ENCODE measurements around the gene CACNA1C. TPM values are rescaled to one million over a fixed set of nuclear protein-coding genes. Genes with fewer than 3 reads are reported as not detected.

Gene CACNA1C
- total RNA-seq, 1 experiment from 2014 or later: 3.7 TPM

- Histone ChIP-seq H3K4me1 (ENCODE audit: insufficient read depth, low read length, poor library complexity, severe bottlenecking) (no peaks in the 10 kb centered on the region), H3K27me3 (replicated peaks; ENCODE audit: insufficient read depth, low read depth, low read length, poor library complexity) (no peaks in the 10 kb centered on the region), H3K4me3 (ENCODE audit: low read depth, low read length, poor library complexity, severe bottlenecking) (no peak overlapping the region), H3K27ac (ENCODE audit: low read depth, low read length, poor library complexity, severe bottlenecking) (no peak overlapping the region), H3K36me3 (ENCODE audit: insufficient read depth, low read length, poor library complexity, severe bottlenecking) (no peaks in the 10 kb centered on the region), H3K9me3 (ENCODE audit: low read depth, low read length, poor library complexity, severe bottlenecking) (no peaks in the 10 kb centered on the region)
- intact Hi-C loops (cut with micrococcal nuclease; ENCODE audit: unreplicated experiment): no loop called here
- ChIA-PET POLR2A (ENCODE audit: low non-redundant PET) (no interaction called here), CTCF (no interaction called here)
- TF ChIP-seq EZH2 (IDR thresholded peaks at IDR 0.05; ENCODE audit: borderline replicate concordance, low read depth, low read length, poor library complexity, severe bottlenecking) (no peak), CTCF (conservative IDR thresholded peaks at IDR 0.05; ENCODE audit: low read depth, low read length) (no peak)
- no peak for DNase-seq (ENCODE audit: low spot score)
- BruUV-seq (replicated peaks): no TSS peak
These were observed 94.5 kb downstream of the CACNA1C start for GRCh38 chr12:2147335-2147734.

- no TSS peak for BruUV-seq (replicated peaks)
These were observed 96.3 kb downstream of the CACNA1C start for GRCh38 chr12:2149091-2149490.

GRCh38 chr12:2150833-2151232, 98.0 kb downstream of the CACNA1C start:
- intact Hi-C loops (cut with micrococcal nuclease; ENCODE audit: unreplicated experiment): no loop called here
- ChIA-PET POLR2A (ENCODE audit: low non-redundant PET) (no interaction called here), CTCF (no interaction called here)
- Histone ChIP-seq H3K9me3 (ENCODE audit: low read depth, low read length, poor library complexity, severe bottlenecking) (no peaks in the 10 kb centered on the region), H3K27ac (ENCODE audit: low read depth, low read length, poor library complexity, severe bottlenecking) (no peak overlapping the region), H3K4me3 (ENCODE audit: low read depth, low read length, poor library complexity, severe bottlenecking) (no peak overlapping the region), H3K27me3 (replicated peaks; ENCODE audit: insufficient read depth, low read depth, low read length, poor library complexity) (no peaks in the 10 kb centered on the region), H3K4me1 (ENCODE audit: insufficient read depth, low read length, poor library complexity, severe bottlenecking) (peaks cover 11% of the 10 kb centered on the region), H3K36me3 (ENCODE audit: insufficient read depth, low read length, poor library complexity, severe bottlenecking) (no peaks in the 10 kb centered on the region)
- no peak for TF ChIP-seq EZH2 (IDR thresholded peaks at IDR 0.05; ENCODE audit: borderline replicate concordance, low read depth, low read length, poor library complexity, severe bottlenecking)
- TF ChIP-seq CTCF (conservative IDR thresholded peaks at IDR 0.05; ENCODE audit: low read depth, low read length): no peak
- DNase-seq (ENCODE audit: low spot score): no peak
- no TSS peak for BruUV-seq (replicated peaks)

More at GRCh38 chr12:2149091-2149490, 96.3 kb downstream of the CACNA1C start:
- Histone ChIP-seq H3K9me3 (ENCODE audit: low read depth, low read length, poor library complexity, severe bottlenecking) (no peaks in the 10 kb centered on the region), H3K4me3 (ENCODE audit: low read depth, low read length, poor library complexity, severe bottlenecking) (no peak overlapping the region), H3K4me1 (ENCODE audit: insufficient read depth, low read length, poor library complexity, severe bottlenecking) (peaks cover 9% of the 10 kb centered on the region), H3K36me3 (ENCODE audit: insufficient read depth, low read length, poor library complexity, severe bottlenecking) (no peaks in the 10 kb centered on the region), H3K27me3 (replicated peaks; ENCODE audit: insufficient read depth, low read depth, low read length, poor library complexity) (no peaks in the 10 kb centered on the region), H3K27ac (ENCODE audit: low read depth, low read length, poor library complexity, severe bottlenecking) (no peak overlapping the region)
- CTCF ChIA-PET: no interaction called here
- no peak for DNase-seq (ENCODE audit: low spot score)
- intact Hi-C loops (cut with micrococcal nuclease; ENCODE audit: unreplicated experiment): no loop called here
- TF ChIP-seq EZH2 (IDR thresholded peaks at IDR 0.05; ENCODE audit: borderline replicate concordance, low read depth, low read length, poor library complexity, severe bottlenecking) (no peak), CTCF (conservative IDR thresholded peaks at IDR 0.05; ENCODE audit: low read depth, low read length) (no peak)
- POLR2A ChIA-PET (ENCODE audit: low non-redundant PET): no interaction called here

Measured in A673 (cell line).